Hematopoietic multipotent progenitor cell treated with erythropoietin and hydrocortisone succinate and interleukin-3 and kit ligand, for 15 days (in vitro differentiated cells): ENCODE results near the gene GULP1.
"Not testable (repeated sequence)": the region's sequence is repeated elsewhere in the genome, so short reads cannot be mapped to it uniquely, and the experiment has no call there.

ENCODE experiments used
- DNase-seq: peaks from one replicate; pipeline ENCODE4 v3.0.0-alpha.2; 2015; ENCODE audit warnings: low spot score

The GULP1 gene

DNA sequence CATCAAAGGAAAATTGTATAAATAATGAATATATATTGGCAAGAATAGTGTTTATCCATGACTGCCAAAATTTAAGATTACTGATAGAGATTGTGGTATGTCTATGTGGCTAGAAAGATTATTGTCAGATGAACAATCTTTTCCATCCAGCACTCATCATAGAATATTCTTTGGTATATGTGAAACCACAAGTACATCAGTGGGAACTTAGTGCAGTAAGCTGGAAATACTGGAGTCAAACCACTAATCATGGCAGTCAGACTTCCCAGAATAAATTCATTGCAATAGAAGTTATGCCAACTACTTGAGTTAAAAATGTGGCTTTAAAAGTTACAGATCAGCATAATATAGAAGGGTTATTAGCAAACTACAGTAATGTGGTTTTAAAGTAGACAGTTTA lies 310.3 kb downstream of the GULP1 start:
- no peak for DNase-seq

DNA sequence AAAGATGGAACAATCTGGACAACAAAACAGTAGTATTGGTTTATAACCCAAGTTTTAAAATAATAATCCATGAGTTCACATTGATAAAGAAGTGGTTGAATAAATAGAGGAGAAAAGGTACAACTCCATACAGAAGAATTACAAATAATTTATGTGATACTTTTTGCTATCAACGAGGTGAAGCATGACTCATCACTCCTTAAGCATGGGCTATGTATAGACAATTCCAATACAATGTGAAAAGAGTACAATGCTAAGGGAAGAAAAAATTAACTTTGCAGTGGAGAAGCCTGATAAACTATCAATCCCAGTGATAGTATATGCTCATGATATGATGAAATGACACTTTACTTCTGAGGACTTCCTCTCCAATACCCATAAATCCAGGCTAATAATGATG lies 312.9 kb downstream of the GULP1 start:
- DNase-seq = no peak

DNA sequence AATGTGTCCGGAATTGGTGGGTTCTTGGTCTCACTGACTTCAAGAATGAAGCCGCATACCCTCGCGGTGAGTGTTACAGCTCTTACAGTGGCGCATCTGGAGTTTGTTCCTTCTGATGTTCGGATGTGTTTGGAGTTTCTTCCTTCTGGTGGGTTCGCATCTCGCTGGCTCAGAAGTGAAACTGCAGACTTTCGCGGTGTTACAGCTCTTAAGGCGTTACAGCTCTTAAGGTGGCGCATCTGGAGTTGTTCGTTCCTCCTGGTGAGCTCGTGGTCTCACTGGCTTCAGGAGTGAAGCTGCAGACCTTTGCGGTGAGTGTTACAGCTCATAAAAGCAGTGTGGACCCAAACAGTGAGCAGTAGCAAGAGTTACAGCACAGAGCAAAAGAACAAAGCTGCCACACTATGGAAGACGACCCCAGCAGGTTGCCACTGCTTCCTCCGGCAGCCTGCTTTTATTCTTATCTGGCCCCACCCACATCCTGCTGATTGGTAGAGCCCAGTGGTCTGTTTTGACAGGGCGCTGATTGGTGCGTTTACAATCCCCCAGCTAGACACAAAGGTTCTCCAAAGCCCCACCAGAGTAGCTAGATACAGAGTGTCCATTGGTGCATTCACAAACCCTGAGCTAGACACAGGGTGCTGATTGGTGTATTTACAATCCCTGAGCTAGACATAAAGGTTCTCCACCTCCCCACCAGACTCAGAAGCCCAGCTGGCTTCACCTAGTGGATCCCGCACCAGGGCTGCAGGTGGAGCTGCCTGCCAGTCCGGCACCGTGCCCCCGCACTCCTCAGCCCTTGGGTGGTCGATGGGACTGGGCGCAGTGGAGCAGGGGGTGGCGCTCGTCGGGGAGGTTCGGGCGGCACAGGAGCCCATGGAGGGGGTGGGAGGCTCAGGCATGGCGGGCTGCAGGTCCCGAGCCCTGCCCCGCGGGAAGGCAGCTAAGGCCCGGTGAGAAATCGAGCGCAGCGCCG lies 314.2 kb downstream of the GULP1 start:
- not testable (repeated sequence) for DNase-seq

DNA sequence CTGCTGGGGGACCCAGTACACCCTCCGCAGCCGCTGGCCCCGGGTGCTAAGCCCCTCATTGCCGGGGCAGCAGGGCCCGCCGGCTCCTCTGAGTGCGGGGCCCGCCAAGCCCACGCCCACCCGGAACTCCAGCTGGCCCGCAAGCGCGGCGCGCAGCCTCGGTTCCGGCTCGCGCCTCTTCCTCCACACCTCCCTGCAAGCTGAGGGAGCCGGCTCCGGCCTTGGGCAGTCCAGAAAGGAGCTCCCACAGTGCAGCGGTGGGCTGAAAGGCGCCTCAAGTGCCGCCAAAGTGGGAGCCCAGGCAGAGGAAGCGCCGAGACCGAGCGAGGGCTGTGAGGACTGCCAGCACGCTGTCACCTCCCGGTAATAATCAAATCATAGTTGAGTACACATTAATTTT lies 314.9 kb downstream of the GULP1 start:
- DNase-seq = not testable (repeated sequence)

DNA sequence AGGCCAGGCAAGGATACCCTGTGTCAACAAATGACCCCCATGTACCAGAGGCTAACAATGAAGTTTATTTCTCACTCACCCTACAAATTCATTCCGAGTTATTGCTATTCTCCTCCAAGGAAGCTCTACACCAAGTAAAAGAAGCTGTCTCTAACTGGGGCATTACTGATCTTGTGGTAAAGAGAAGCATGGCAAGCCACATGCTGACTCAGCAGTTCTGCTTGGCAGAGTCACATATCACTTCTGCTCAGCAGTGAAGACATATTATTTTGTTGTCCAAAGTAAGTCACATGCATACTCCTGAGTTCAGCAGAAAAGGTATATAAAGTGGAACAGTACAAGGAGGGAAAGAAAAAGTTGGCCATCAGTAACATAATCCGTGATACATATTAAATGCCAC lies 315.8 kb downstream of the GULP1 start:
- DNase-seq = no peak

DNA sequence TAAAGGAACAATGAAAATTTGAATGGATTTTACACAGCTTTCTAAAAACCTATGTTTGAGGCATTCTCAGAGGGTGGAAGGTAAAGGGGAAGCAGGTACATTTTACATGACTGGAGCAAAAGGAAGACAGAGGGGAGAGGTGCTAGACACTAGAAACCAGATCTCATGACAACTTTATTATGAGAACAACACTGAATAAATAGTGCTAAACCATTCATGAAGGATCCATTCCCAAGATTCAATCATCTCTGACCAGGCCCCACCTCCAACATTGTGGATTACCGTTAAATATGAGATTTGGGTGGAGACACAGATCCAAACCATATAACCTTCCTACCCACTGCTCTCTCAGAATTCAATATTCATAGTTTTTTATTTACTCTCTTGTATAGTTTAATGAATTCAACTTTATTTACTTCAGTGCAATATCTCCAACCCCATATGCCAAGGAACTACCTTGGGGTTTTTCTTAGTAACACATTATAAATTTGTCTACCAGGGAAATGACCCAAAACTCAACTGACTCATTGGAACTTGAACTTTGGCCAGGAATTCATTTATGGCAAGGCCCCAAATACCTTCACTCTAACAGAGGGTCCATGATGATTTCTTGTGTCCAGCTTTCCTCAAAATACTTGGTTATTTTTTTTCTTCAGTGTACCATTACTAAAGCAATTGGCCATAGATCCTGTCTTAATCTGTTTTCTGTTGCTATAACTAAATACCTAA lies 317.8 kb downstream of the GULP1 start:
- no peak for DNase-seq

DNA sequence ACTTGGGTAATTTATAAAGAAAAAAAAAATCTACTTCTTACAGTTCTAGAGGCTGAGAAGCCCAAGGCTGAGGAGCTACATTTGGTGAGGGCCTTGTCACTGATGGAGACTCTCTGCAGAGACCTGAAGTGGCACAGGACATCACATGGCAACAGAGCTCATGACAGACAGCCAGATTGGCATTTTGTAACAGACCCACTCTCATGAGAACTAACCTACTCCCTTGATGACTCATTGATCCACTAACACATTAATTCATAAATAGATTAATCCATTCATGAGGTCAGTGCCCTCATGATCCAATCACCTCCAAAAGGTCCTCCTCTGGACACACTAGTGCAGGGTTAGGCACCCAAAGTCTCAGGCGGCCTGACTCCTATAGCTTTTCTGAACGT lies 318.4 kb downstream of the GULP1 start:
- no peak for DNase-seq

DNA sequence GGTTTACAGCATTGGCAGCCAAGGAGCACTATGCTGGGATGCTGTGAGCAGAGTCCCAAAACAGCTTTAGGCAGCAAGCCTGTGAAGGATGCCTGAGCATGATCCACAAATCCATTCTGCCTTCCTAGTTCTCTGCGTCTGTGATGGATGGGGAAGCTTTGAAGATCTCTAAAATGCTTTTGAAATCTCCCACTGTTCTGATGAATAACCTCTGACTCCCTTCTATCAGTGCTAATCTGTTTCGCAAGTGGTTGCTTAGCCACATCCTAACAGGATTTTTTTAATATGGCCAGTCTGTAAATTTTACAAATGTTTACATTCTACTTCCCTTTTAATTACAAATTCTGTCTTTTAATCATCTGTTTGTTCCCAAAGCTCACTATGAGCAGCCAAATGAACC lies 319.2 kb downstream of the GULP1 start:
- DNase-seq = no peak

DNA sequence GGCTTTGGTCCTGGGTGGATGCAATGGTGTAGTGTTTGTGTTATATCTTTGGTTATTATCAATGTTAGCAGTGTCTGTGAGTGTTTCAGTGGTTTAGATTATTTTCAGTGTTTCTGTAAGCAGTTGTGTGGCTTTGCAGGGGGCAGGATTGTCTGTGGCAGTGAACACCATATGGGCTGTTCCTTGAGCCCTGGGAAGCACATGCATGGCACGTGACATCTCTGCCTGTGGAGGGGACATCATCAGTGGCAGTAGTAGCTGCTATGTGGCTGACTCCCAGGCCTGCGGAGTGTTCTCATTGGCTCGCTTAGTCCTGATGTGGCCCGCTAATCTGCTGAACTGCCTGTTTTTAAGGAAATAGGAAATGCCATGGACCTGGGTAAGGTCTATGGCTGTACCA lies 327.5 kb downstream of the GULP1 start:
- DNase-seq = no peak

DNA sequence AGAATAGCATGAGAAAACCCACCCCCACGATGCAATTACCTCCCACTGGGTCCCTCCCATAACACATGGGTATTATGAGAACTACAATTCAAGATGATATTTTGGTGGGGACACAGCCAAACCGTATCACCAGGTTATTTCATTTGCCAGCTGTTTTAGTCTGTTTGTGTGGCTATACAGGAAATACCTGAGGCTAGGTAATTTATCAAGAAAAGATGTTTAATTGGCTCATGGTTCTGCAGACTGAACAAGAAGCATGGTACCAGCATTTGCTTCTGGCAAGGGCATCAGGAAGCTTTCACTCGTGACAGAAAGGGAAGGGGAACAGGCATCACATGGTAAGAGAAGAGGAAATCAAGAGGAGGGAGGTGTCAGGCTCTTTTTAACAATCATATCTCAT lies 329.2 kb downstream of the GULP1 start:
- no peak for DNase-seq

DNA sequence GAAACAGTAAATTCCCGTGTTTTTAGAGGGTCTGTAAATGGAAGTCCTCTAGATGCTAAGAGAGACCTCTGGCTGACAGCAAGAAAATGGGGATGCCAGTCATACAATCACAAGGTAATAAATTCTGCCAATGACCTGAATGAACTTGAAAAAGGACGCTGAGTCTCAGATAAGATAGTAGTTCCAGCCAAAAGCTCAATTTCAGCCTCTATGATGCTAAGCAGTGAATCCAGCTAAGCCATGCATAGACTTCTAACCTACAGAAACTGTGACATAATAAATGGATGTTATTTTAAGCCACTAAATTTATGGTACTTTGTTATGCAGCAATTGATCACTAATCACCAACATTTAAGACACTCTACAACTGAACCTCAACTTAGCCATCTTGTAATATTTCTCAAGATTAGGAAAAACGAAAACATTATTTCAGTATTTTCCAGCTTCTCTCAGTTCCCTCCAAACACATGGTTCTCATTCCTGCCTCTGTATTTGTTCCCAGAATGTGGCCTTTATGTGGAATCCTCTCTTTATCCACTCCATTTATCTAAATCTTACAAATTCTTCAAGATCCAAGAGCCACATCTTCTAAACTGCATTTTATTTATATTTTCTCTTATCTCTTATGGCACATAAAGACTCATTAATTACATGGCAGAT lies 331.1 kb downstream of the GULP1 start:
- no peak for DNase-seq

DNA sequence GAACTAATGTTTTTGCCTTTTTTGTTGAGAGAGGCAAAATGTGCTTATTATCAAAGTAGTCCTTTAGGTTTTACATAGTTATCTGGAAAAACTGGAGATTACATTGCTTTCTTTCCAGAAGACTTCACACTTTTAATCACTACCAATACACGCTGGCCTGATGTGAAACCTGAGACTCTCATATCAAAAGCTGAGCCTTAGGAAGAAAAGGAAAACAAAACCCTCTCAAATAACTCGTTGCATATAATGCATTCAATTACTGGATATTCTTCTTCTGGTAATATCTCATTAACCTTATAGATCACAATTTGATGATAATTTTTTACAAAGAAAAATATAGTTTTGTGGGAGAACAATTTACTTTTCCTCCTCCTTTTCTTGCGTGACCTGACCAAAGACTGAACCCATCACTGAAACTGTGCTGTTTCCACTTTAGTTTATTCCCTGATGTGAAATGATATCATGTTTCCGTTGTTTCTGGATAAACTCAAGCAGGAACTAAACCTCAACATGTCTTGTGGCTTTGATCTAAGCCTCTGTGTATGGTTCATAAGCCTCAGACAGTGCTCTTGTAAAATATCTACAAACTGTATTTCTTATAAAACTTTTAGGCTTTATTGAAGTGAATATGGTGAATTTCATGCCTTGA lies 332.4 kb downstream of the GULP1 start:
- DNase-seq = no peak

DNA sequence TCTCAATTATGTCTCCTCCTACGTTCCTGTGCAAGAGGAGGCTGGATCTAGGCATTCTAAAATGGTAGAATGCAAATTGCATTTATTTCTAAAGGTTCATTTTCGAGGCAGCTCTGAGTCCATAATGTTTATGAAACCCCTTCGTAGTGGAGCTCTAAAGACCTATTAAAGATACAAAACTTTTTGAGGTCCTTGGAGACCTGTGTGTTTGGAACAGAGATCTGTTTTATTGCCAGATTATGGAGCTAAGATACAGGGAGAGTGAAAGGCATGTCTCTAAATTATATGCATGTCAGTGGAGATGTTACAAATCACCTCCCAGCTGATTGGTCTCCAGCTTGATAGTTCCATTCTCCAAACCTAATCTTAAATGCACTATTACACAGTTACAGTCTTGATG lies 335.8 kb downstream of the GULP1 start:
- no peak for DNase-seq

DNA sequence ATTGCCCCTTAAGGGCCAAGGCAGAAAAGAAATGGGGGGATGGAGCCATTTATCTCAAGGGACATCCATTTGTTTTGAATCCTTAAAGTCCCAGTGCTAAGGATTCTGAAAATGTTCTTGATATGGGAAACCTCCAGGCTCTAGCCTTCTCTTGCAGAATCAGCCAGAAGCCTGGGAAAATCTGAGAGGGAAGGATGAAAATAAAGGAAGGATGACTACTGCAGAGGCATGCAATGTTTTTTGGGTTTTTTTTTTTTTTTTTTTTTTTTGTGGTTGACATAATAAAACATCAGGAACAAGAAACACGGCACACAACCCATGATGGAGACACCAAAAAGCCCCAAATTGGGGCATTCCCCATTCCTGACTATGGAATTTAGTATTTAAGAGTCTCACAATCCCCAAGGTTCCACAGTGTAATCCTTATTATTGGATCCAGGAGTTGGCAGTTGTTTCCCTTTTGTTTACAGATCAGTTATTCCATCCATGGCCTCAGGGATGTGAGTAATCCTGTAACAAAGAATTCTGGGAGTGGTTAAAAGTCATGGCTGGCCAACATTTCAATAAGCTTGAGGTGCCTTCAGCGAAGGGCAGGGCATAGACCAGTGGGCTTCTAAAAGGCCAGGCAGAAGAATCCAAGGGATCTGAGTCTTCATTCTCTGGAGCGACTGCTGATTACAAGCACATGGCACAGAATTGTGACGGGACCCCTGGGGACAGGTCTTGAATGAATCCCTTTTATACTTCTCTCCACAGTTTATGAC lies 337.5 kb downstream of the GULP1 start:
- DNase-seq = no peak

DNA sequence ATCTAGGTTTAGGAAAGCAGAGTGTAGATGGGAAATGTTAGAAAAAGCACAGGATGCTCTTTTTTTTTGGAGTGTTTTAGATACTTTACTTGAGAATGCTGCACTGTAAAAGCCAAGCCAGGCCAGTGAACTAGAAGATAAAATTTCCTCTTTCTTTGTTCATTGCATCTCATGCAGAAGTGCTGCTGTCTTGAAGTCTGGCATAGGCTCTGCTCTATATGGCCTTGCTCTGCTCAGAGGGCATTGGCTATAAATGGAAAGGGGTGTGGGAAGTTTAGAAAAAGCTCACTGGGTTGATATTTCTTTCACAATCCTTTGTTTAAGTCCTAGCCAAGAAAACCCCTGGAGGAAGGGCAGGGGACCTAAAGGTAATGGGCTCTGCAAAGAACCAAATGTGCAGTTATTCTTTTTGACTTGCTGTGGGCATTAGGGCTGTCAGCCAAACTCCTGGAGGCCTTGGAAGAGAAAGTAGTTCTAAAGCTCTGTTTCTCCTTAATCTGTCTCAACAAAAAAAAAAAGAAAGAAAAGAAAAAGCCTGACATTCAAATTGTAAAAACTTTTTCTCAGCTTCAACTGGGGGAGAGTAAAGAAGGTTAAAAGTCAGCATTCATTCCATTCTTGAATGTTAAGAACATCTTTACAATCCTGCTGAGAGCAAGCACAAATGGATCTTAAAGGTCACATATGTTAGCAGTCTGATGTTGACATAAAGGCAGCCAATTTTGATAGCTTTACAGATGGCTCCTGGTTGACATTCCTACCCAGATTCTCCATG lies 338.3 kb downstream of the GULP1 start:
- no peak for DNase-seq

DNA sequence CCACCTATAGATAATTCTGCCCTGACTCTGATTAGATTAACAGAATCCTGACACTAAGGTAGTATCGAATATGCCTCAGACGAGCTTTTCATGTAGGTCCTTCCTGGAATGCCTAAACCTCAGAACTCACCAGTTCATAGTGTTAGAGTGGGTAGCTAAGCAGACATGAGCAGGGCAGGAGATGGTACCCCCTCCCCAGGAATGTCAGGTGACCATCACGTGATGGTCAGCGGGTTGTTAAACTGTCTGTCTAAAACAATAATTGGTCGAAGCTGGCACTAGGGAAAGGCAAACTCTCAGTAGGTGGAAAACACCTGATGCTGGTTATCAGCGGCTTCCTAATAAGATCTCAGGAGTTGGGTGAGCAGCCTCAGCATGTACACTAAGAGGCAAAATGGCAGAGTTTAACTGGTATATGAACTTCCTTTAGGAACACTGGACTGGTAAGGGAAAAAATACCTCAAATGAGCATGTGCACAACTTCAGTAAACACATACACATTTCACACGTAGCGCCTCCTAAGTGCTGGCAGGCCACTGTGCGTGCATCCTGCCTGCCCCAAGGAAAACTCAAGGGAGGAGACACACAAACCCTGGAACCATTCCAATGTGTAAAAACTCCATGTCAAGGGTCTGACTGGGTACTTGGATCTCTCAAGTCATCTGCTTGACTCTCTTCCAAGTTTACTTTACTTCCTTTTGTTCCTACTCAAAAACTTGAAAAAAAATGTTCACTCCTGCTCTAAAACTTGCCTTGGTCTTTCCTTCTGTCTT lies 339.5 kb downstream of the GULP1 start:
- no peak for DNase-seq

DNA sequence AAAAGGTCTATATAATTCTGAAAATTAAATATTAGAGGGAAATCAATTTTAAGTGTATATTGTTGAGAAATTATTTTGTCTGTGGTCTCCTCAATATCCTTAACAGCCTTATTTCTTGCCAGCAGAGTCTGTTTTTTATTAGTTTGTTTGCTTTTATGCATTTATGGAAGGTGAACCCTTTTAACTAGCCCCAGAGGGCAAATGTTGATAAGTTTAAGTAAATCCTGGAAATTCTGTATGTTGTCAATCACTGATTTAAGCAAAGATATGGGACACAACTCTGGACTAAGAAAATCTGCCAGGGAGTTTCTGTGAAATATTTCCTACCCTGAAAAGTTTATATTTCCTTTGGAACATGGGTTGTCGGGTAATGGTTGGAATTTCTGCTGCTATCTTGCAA lies 343.0 kb downstream of the GULP1 start:
- DNase-seq = no peak
